A549 (cell line): ENCODE data around the gene COL24A1. TPM values are rescaled to one million over a fixed set of nuclear protein-coding genes. Genes with fewer than 3 reads are reported as not detected.
A peak's percentile ranks its signal among the peaks of the same experiment; 100 is the strongest.

Experiments used
- ATAC-seq, 2 experiments: fragments of 200-7000 bp in 1 of 2; fragments of >200 bp in 1 of 2; cut with Nextera tagmentation in 1 of 2; cut with Tn5 transposase in 1 of 2; 3 replicates each; pipeline versions ENCODE4 v1.8.0 to v1.9.1; 2018 to 2020; ENCODE audit warnings: mild to moderate bottlenecking in 1 of 2, moderate library complexity in 1 of 2
- CTCF ChIA-PET: fragments of 300-600 bp; sonication (Branson Sonifier 250); formaldehyde crosslinking; extraction: SDS; loops from one replicate; lab custom pipeline; 2021; ENCODE audit warnings: antibody characterized with exemption, inconsistent platforms; lab: Yijun Ruan, JAX
- POLR2A ChIA-PET: fragments of 350-600 bp; formaldehyde crosslinking; extraction: SDS; loops from one replicate; lab custom pipeline; 2021; ENCODE audit warnings: antibody characterized with exemption, inconsistent platforms; lab: Yijun Ruan, JAX
- DNase-seq, 2 experiments: peaks; one replicate each; pipeline versions ENCODE4 v3.0.0 to v3.0.0-alpha.2; 2011 to 2016; ENCODE audit warnings: low read depth in 1 of 2, low spot score in 1 of 2
- FAIRE-seq: peaks from 2 replicates; lab custom pipeline; 2011; peaks lifted over from hg19 to GRCh38; lab: Jason Lieb, UNC
- H3K27ac ChIP-seq, 2 experiments: fragments of >200 bp; sonication (Bioruptor Twin); formaldehyde crosslinking; 3 replicates each; pipeline ENCODE4 v1.5.1; 2016 to 2017
- H3K4me1 ChIP-seq: fragments of >200 bp; sonication (Bioruptor Twin); formaldehyde crosslinking; 3 replicates; pipeline ENCODE4 v1.6.1; 2016
- H3K4me2 ChIP-seq: fragments of >200 bp; sonication (Bioruptor Twin); formaldehyde crosslinking; 3 replicates; pipeline ENCODE4 v1.6.1; 2016
- H3K4me3 ChIP-seq: fragments of >200 bp; sonication (Bioruptor Twin); formaldehyde crosslinking; 3 replicates; pipeline ENCODE4 v1.5.1; 2016
- H3K9me3 ChIP-seq: fragments of >200 bp; sonication (Bioruptor Twin); formaldehyde crosslinking; 3 replicates; pipeline ENCODE4 v1.6.1; 2016
- CBX2 ChIP-seq: fragments of 200-600 bp; sonication (generic); IDR thresholded peaks from 2 replicates; pipeline ENCODE4 v1.6.1; 2016; ENCODE audit warnings: low read depth, mild to moderate bottlenecking, borderline replicate concordance
- CBX8 ChIP-seq: fragments of 200-600 bp; sonication (generic); IDR thresholded peaks from 2 replicates; pipeline ENCODE4 v1.6.1; 2016
- CEBPB ChIP-seq, 2 experiments: fragments of >200 bp in 1 of 2; sonication (Bioruptor Twin) in 1 of 2; formaldehyde crosslinking in 1 of 2; IDR thresholded peaks; 2 replicates each; pipeline ENCODE4 v1.6.1; 2012 to 2016
- CTCF ChIP-seq: fragments of >200 bp; sonication (Bioruptor Twin); formaldehyde crosslinking; IDR thresholded peaks from 3 replicates; pipeline ENCODE4 v1.5.1; 2016
- EHF ChIP-seq: fragments of 250-450 bp; sonication (Bioruptor Pico); IDR thresholded peaks from 2 replicates; pipeline ENCODE4 v1.5.0; 2020; ENCODE audit warnings: mild to moderate bottlenecking
- EHMT2 ChIP-seq: fragments of 200-600 bp; sonication (generic); IDR thresholded peaks from 2 replicates; pipeline ENCODE4 v1.6.1; 2016; ENCODE audit warnings: antibody characterized with exemption, low read depth, mild to moderate bottlenecking, moderate library complexity
- ESRRA ChIP-seq: fragments of 150-350 bp; IDR thresholded peaks from 2 replicates; pipeline ENCODE4 v1.6.1; 2014; ENCODE audit warnings: mild to moderate bottlenecking, low read length, borderline replicate concordance
- FOSB ChIP-seq: fragments of 250-450 bp; sonication (Bioruptor Pico); IDR thresholded peaks from 2 replicates; pipeline ENCODE4 v1.5.0; 2020; ENCODE audit warnings: mild to moderate bottlenecking, moderate library complexity
- HOXB5 ChIP-seq: fragments of 250-450 bp; sonication (Bioruptor Pico); IDR thresholded peaks from 2 replicates; pipeline ENCODE4 v1.5.0; 2020; ENCODE audit warnings: mild to moderate bottlenecking, moderate library complexity
- KDM1A ChIP-seq: fragments of 200-600 bp; sonication (generic); IDR thresholded peaks from 2 replicates; pipeline ENCODE4 v1.6.1; 2016; ENCODE audit warnings: low read depth, mild to moderate bottlenecking
- MAFK ChIP-seq: fragments of 450-650 bp; IDR thresholded peaks from 2 replicates; pipeline ENCODE4 v1.6.1; 2014; ENCODE audit not compliant: partially characterized antibody
- NPAS2 ChIP-seq: fragments of 250-450 bp; sonication (Bioruptor Pico); IDR thresholded peaks from 2 replicates; pipeline ENCODE4 v1.8.0; 2022; ENCODE audit warnings: mild to moderate bottlenecking, moderate library complexity, borderline replicate concordance
- NR3C1 ChIP-seq: fragments of >200 bp; sonication (Bioruptor Twin); formaldehyde crosslinking; IDR thresholded peaks from 3 replicates; pipeline ENCODE4 v1.6.1; 2017
- POLR2A ChIP-seq: IDR thresholded peaks from 2 replicates; pipeline ENCODE4 v1.6.1; 2012; ENCODE audit warnings: mild to moderate bottlenecking, low read length
- RCOR1 ChIP-seq: fragments of 150-350 bp; IDR thresholded peaks from 2 replicates; pipeline ENCODE4 v1.6.1; 2014; ENCODE audit warnings: antibody characterized with exemption, low read length, low read depth
- RNF2 ChIP-seq: fragments of 200-600 bp; sonication (generic); IDR thresholded peaks from 2 replicates; pipeline ENCODE4 v1.6.1; 2016; ENCODE audit warnings: low read depth, mild to moderate bottlenecking, antibody characterized with exemption, moderate library complexity, borderline replicate concordance
- SMC3 ChIP-seq: fragments of >200 bp; sonication (Bioruptor Twin); formaldehyde crosslinking; IDR thresholded peaks from 3 replicates; pipeline ENCODE4 v1.6.1; 2018; ENCODE audit warnings: inconsistent platforms
- TFCP2L1 ChIP-seq: fragments of 250-450 bp; sonication (Bioruptor Pico); IDR thresholded peaks from 2 replicates; pipeline ENCODE4 v1.5.0; 2021; ENCODE audit warnings: mild to moderate bottlenecking
- TP53 ChIP-seq: fragments of 250-450 bp; sonication (Bioruptor Pico); IDR thresholded peaks from 2 replicates; pipeline ENCODE4 v1.5.0; 2021; ENCODE audit warnings: mild to moderate bottlenecking, moderate library complexity
- ZC3H11A ChIP-seq: fragments of 450-650 bp; IDR thresholded peaks from 2 replicates; pipeline ENCODE4 v1.6.1; 2014; ENCODE audit warnings: antibody characterized with exemption, mild to moderate bottlenecking
- ZFP36 ChIP-seq: fragments of 450-650 bp; IDR thresholded peaks from 2 replicates; pipeline ENCODE4 v1.6.1; 2014; ENCODE audit warnings: borderline replicate concordance; ENCODE audit not compliant: partially characterized antibody
- ZNF302 ChIP-seq: fragments of 250-450 bp; sonication (Bioruptor Pico); IDR thresholded peaks from 2 replicates; pipeline ENCODE4 v1.9.0; 2021; ENCODE audit warnings: inconsistent platforms, mild to moderate bottlenecking, moderate library complexity
- WGBS: methylation state at CpG from one replicate; pipeline ENCODE4 v1.1.6; 2017; ENCODE audit errors: missing lambda C conversion rate; 5-methylcytosine and 5-hydroxymethylcytosine counted together
- polyA minus RNA-seq: library from RNA; depleted of rRNA, polyadenylated mRNA; stranded (reverse); fragments of >200 nt; gene quantifications from 2 replicates; pipeline ENCODE4 v1.2.3, GENCODE V29; 2011; rRNA and poly(A)+ RNA removed
- polyA plus RNA-seq, 4 experiments: library from polyadenylated mRNA; depleted of rRNA in 3 of 4; stranded (reverse); fragments of >200 nt; fragmentation: RNase III in 1 of 4; extraction: RNeasy Plus Mini Kit Qiagen cat#74134 plus additional on column Dnase treatment in 1 of 4; gene quantifications; 2 replicates in 3 of 4; 3 replicates in 1 of 4; pipeline ENCODE4 v1.2.3, GENCODE V29; 2011 to 2017
- TF ChIP-seq, protein P1 (sequence below): fragments of 250-450 bp; sonication (Bioruptor Pico); IDR thresholded peaks from 2 replicates; pipeline ENCODE4 v1.5.0; 2021; ENCODE audit warnings: mild to moderate bottlenecking, moderate library complexity, borderline replicate concordance
- TF ChIP-seq, protein P2 (sequence below): IDR thresholded peaks from 2 replicates; pipeline ENCODE4 v1.6.1; 2012

COL24A1 gene
- polyA plus RNA-seq (2011; rRNA removed) (0.13 and 0.15 TPM in 2 replicates), polyA plus RNA-seq (2017; fragmentation: RNase III; extraction: RNeasy Plus Mini Kit Qiagen cat#74134 plus additional on column Dnase treatment) (0.03 to 0.04 TPM (median 0.03 TPM) in 3 replicates), polyA minus RNA-seq (0.12 TPM in 1 of 2 replicates, not detected in the other)
- polyA plus RNA-seq (2012; cell fraction: cytosol; rRNA removed), result under 0.01 TPM in 1 of 2 replicates, not detected in the other
- 0.01 and 0.04 TPM in 2 replicates for polyA plus RNA-seq (2012; cell fraction: nucleus; rRNA removed)

DNA sequence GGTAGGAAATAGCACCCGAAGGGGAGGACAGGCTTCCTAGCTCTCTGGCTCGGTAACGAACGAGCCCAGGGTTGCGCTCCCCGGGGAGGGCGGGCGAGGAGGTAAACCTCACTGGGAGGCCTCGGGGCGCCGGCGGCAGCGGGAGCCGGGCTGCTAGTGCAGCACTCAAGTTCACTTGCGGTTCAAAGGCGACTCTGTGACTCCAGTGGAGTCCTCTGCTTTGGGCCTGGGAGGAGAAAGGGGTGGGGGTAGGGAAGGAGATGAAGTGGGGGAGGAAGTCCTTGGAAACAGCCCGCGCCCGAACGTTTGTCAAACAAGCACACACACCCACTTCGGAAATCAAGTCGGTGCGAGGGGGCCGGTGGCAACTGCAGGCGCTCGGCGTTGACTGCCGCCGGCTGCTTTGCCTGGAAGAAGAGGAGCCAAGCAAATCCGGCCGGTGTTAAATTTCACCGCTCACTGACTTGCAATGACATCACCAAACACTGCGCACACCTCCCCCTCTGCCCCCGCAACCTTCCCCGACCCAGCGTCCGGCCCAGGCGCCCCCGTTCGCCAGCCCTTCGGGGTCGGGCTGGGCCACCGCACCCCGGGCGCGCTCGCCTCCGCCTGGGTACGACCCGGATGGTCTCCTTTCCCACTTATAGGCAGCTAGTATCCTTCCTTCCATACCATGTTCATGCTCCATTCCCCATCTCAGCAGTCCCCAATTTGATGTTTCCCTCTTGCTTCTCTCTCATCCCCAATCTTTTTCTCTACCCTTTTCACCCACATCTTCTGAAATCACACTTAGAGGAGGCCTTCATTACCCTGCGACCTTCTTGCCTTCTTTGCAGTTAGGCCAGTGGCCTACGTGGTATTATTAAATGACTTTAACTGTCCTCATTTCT lies at the start of gene COL24A1:
Gene COL24A1 (minus strand): TSS at position 207 of the 890 bp plus-strand sequence. CDS start 376 bp downstream, outside the sequence.
- WGBS, result 82% methylated on average over 43 of the region's 52 CpGs
- Histone ChIP-seq H3K4me2 (peak within 1 kb of the TSS; percentile 45; the same call in 2 of the 3 replicates), H3K9me3 (no peaks in the 10 kb centered on the region), H3K4me1 (no peaks in the 10 kb centered on the region), H3K4me3 (no peak within 1 kb of the TSS), H3K27ac (no peak within 1 kb of the TSS)
- TF ChIP-seq TP53 (CRISPR knock-in tag), result no peak
- TF ChIP-seq ZNF302, result no peak
- no peak for TF ChIP-seq EHF (CRISPR knock-in tag)
- TF ChIP-seq TFCP2L1 (CRISPR knock-in tag), result no peak
- no peak for TF ChIP-seq ZFP36
- TF ChIP-seq CEBPB (IDR thresholded peaks at IDR 0.05), result no peak
- no peak for TF ChIP-seq FOSB (CRISPR knock-in tag)
- TF ChIP-seq, protein P1, sequence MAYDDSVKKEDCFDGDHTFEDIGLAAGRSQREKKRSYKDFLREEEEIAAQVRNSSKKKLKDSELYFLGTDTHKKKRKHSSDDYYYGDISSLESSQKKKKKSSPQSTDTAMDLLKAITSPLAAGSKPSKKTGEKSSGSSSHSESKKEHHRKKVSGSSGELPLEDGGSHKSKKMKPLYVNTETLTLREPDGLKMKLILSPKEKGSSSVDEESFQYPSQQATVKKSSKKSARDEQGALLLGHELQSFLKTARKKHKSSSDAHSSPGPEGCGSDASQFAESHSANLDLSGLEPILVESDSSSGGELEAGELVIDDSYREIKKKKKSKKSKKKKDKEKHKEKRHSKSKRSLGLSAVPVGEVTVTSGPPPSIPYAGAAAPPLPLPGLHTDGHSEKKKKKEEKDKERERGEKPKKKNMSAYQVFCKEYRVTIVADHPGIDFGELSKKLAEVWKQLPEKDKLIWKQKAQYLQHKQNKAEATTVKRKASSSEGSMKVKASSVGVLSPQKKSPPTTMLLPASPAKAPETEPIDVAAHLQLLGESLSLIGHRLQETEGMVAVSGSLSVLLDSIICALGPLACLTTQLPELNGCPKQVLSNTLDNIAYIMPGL (CRISPR knock-in tag), result no peak
- no peak for TF ChIP-seq ESRRA
- TF ChIP-seq RNF2, result no peak
- TF ChIP-seq NPAS2 (CRISPR knock-in tag), result no peak
- TF ChIP-seq CTCF, result no peak
- TF ChIP-seq NR3C1, result no peak
- TF ChIP-seq, protein P2, sequence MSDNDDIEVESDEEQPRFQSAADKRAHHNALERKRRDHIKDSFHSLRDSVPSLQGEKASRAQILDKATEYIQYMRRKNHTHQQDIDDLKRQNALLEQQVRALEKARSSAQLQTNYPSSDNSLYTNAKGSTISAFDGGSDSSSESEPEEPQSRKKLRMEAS, result no peak
- TF ChIP-seq MAFK, result no peak
- no peak for ATAC-seq
- no peak for FAIRE-seq
- no peak for DNase-seq
- ChIA-PET POLR2A (no interaction called here), CTCF (no interaction called here)

GRCh38 chr1:86205741-86206140 lies 49.2 kb upstream of the COL24A1 start:
- no peak for ATAC-seq
- no peak overlapping the region for H3K4me2 ChIP-seq
- CTCF ChIA-PET, result no interaction called here
- no peak for DNase-seq
- no peaks in the 10 kb centered on the region for H3K9me3 ChIP-seq
- FAIRE-seq, result no peak
- 13% methylated on average over 3 of the region's 3 CpGs for WGBS
- no peak for TF ChIP-seq POLR2A
- no peak for TF ChIP-seq CBX2
- TF ChIP-seq ZC3H11A, result no peak
- no peak for TF ChIP-seq CEBPB (IDR thresholded peaks at IDR 0.05)
- TF ChIP-seq SMC3, result no peak
- TF ChIP-seq CBX8, result no peak
- no peak for TF ChIP-seq EHMT2
- TF ChIP-seq HOXB5 (CRISPR knock-in tag), result no peak
- TF ChIP-seq RCOR1, result no peak
- TF ChIP-seq KDM1A, result no peak
- TF ChIP-seq, all 56 proteins: peak for 0
- no peak overlapping the region for H3K4me3 ChIP-seq
- H3K4me1 ChIP-seq, result no peaks in the 10 kb centered on the region
- H3K27ac ChIP-seq, result no peak overlapping the region
- POLR2A ChIA-PET, result no interaction called here
